Measurements from ENCODE around the gene SRP9. TPM values are rescaled to one million over a fixed set of nuclear protein-coding genes. Genes with fewer than 3 reads are reported as not detected.

The SRP9 gene
- total and polyA plus RNA-seq, 4 experiments from 2014 or later: 141 to 500 (median 220) TPM

- POLR2A ChIA-PET (ENCODE audit: partially characterized antibody): interaction anchor here (1.5 kb wide), 1 partner anchor 12 kb away, joined by 4 read pairs; the partner anchor contains the start of gene SRP9
- intact Hi-C loops (cut with micrococcal nuclease): no loop called here
- CTCF ChIA-PET (ENCODE audit: partially characterized antibody): no interaction called here
Observed at GRCh38 chr1:225765982-225766674, 11.5 kb upstream of the SRP9 start.

DNA sequence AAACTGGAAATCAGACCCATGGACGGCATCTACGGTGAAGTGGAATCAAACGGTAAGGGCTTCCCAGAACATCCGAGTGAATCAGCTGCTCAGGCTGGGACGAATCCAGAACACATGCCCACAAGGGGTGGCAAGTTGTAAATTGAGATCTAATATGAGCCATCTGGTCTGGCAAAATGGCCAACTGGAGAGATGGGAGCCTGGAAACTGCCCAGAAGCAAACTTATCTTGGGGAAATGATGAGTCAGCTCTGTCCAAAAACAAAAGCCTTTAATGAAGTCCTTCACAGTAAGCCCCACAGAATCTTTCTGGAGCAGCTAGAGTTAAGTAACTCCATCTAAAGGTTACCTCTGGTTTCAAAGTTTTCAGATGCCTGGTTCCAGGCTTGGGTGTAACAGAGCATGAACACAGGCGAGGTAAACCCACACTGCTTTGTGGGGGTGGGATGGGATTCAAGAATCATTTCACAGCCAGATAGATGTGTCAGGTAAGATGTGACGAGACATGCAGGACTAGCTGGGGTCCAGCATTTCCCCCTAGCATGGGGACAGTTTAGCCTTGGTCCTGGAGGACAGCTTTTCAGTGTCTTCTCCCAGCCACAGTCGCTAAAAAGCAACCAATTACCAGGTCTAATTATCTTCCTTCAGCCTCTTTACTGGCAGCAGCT is 10.5 kb upstream of the SRP9 start:
- POLR2A ChIA-PET (ENCODE audit: partially characterized antibody): interaction anchor here (0.6 kb wide), 1 partner anchor 340 kb away, joined by 3 read pairs; the partner anchor contains the start of gene LBR
- H3K9me3 Mint-ChIP-seq: no peaks in the 10 kb centered on the region

More at GRCh38 chr1:225765982-225766674, 11.5 kb upstream of the SRP9 start:
- no peaks in the 10 kb centered on the region for H3K36me3 Mint-ChIP-seq
- Histone ChIP-seq H3K4me1 (ENCODE audit: insufficient read depth, low read length) (no peaks in the 10 kb centered on the region), H3K36me3 (ENCODE audit: insufficient read depth, low read length) (no peaks in the 10 kb centered on the region), H3K4me3 (ENCODE audit: low read length in 2 of 2) (no peak overlapping the region), H3K27ac (ENCODE audit: low read depth, low read length) (no peak overlapping the region), H3K9me3 (ENCODE audit: control insufficient read depth in 1 of 2, low read length in 2 of 2) (no peaks in the 10 kb centered on the region), H3K27me3 (ENCODE audit: insufficient read depth, low read length) (no peaks in the 10 kb centered on the region)
- peaks cover 0 to 2% (median 0%) of the 10 kb centered on the region in 4 donors for H3K4me1 Mint-ChIP-seq
- no peaks in the 10 kb centered on the region for H3K9me3 Mint-ChIP-seq
- H3K27me3 Mint-ChIP-seq: peaks cover 7 to 16% of the 10 kb centered on the region in 2 donors
- no peak for DNase-seq
- H3K27ac Mint-ChIP-seq: no peak overlapping the region
- no peak overlapping the region for H3K4me3 Mint-ChIP-seq

DNA sequence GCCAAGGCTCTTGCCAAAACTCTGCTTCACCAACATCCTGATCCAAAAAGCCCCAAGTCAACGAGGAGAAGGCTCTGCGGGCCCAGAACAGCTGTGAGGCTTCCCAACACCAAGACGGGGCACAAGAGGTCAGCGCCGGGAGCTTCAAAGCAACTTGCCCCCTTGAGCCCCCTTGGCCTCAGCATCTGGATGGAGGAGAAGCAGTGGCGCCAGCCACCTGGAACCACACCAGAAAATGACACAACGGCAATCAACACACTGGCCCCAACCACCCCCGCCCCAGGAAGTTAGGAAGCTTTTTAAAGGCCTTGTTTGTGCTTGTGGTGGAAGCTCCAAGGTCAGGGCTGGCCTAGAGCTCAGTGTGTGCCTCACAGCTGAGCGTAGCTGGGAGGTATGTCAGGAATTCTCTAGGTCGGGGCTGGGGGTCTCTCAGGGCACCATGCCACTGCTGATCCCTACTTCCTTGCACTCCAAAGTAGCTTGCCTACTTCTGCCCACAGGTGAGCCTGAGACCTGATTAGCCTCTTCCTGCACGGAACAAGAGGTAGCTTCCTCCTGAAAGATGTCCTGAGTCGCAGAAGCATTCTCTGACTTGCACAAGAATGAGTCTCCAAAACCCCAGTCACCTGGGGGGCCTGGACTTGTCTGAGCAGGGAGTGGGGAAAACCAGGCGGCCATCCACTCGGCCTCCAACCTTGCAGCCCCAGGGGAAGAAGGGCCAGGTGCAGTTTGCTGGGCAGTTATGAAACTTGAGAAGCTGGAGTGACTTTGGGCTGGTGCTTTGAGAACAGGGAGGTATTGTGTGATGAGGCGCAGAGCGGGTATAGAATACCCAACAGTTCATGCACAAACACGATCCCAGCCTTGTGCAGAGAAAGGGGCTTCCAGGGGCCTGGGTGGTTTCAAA is 9.7 kb upstream of the SRP9 start:
- Histone ChIP-seq H3K9me3 (ENCODE audit: control insufficient read depth in 1 of 2, low read length in 2 of 2) (no peaks in the 10 kb centered on the region), H3K4me1 (ENCODE audit: insufficient read depth, low read length) (no peaks in the 10 kb centered on the region), H3K27ac (ENCODE audit: low read depth, low read length) (no peak overlapping the region), H3K36me3 (ENCODE audit: insufficient read depth, low read length) (no peaks in the 10 kb centered on the region), H3K4me3 (ENCODE audit: low read length in 2 of 2) (no peak overlapping the region), H3K27me3 (ENCODE audit: insufficient read depth, low read length) (no peaks in the 10 kb centered on the region)
- H3K9me3 Mint-ChIP-seq: no peaks in the 10 kb centered on the region
- ChIA-PET POLR2A (ENCODE audit: partially characterized antibody) (interaction anchor here (0.6 to 2.5 kb wide), 2 partner anchors 10 to 340 kb away, joined by 3 to 13 read pairs; partner anchors contain the start of genes LBR and SRP9), CTCF (ENCODE audit: partially characterized antibody) (interaction anchor here (1.2 kb wide), 1 partner anchor 9 kb away, joined by 3 read pairs; the partner anchor contains the start of gene SRP9)
- intact Hi-C loops (cut with micrococcal nuclease): no loop called here
- H3K36me3 Mint-ChIP-seq: no peaks in the 10 kb centered on the region
- no peak overlapping the region for H3K4me3 Mint-ChIP-seq
- H3K27me3 Mint-ChIP-seq: peaks cover 4 to 12% of the 10 kb centered on the region in 2 donors
- H3K4me1 Mint-ChIP-seq: peaks cover 0 to 2% (median 0%) of the 10 kb centered on the region in 4 donors
- DNase-seq: no peak
- peak overlapping the region in 1 of 7 donors; percentile 36 for H3K27ac Mint-ChIP-seq

More for the DNA sequence above, 10.5 kb upstream of the SRP9 start:
- Mint-ChIP-seq H3K4me3 (no peak overlapping the region), H3K27ac (no peak overlapping the region), H3K36me3 (no peaks in the 10 kb centered on the region), H3K27me3 (peaks cover 4 to 16% of the 10 kb centered on the region in 2 donors), H3K4me1 (peaks cover 0 to 2% (median 0%) of the 10 kb centered on the region in 4 donors)
- no peaks in the 10 kb centered on the region for H3K9me3 ChIP-seq (ENCODE audit: control insufficient read depth in 1 of 2, low read length in 2 of 2)
- no peak overlapping the region for H3K27ac ChIP-seq (ENCODE audit: low read depth, low read length)
- CTCF ChIA-PET (ENCODE audit: partially characterized antibody): interaction anchor here (0.6 to 1.2 kb wide), 2 partner anchors 10 to 13 kb away, joined by 3 read pairs; partner anchors contain the start of gene SRP9
- no peaks in the 10 kb centered on the region for H3K36me3 ChIP-seq (ENCODE audit: insufficient read depth, low read length)
- no peak overlapping the region for H3K4me3 ChIP-seq (ENCODE audit: low read length in 2 of 2)
- intact Hi-C loops (cut with micrococcal nuclease): no loop called here
- no peaks in the 10 kb centered on the region for H3K27me3 ChIP-seq (ENCODE audit: insufficient read depth, low read length)
- no peak for DNase-seq
- H3K4me1 ChIP-seq (ENCODE audit: insufficient read depth, low read length): no peaks in the 10 kb centered on the region

DNA sequence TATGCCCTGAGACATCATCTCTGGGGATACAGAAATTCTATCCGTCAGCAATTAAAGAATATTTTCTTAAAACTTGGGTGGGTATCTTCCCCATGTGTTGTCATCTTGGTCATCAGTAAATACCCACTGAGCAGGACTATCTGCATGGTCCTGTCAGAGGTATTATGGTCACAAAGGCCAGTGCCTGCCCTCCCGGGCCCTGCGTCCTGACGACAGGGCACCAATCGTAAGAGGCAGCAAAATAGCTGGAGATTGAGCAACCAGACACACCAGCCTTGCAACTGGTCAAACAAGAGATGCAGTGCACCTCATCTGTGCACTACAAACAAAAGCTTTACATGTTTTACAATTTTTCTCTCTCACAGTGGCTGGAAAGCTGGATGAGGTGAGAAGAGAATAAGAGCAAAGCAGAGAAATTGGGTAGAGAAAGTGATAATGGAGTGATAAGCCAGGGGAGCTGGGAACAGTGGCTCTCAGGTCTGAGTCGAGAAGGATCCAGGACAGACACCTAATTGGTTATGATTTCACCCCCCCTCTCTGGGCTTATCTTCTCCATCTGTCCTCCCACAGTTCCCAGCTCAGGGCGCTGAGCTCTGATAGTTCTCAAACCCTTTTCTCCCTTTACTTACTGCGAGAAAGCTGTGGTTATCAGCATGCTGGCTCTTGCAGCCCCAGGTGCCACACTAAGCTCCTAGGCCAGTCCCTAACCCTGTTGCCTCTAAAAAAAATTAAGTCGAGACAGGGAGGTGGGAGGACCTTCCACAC is 8.8 kb upstream of the SRP9 start:
- no peak for DNase-seq
- ChIA-PET POLR2A (ENCODE audit: partially characterized antibody) (interaction anchor here (2.5 kb wide), 1 partner anchor 9 kb away, joined by 13 read pairs; the partner anchor contains the start of gene SRP9), CTCF (ENCODE audit: partially characterized antibody) (interaction anchor here (1.6 kb wide), 1 partner anchor 9 kb away, joined by 9 read pairs; the partner anchor contains the start of gene SRP9)
- H3K9me3 Mint-ChIP-seq: no peaks in the 10 kb centered on the region
- H3K27me3 Mint-ChIP-seq: peaks cover 4 to 12% of the 10 kb centered on the region in 2 donors
- no peak overlapping the region for H3K4me3 ChIP-seq (ENCODE audit: low read length in 2 of 2)
- no peaks in the 10 kb centered on the region for H3K36me3 Mint-ChIP-seq
- H3K27ac Mint-ChIP-seq: no peak overlapping the region
- H3K9me3 ChIP-seq (ENCODE audit: control insufficient read depth in 1 of 2, low read length in 2 of 2): no peaks in the 10 kb centered on the region
- H3K36me3 ChIP-seq (ENCODE audit: insufficient read depth, low read length): no peaks in the 10 kb centered on the region
- peak overlapping the region in 1 of 8 donors; percentile 21 for H3K4me3 Mint-ChIP-seq
- no peak overlapping the region for H3K27ac ChIP-seq (ENCODE audit: low read depth, low read length)
- peaks cover 0 to 8% (median 0%) of the 10 kb centered on the region in 4 donors for H3K4me1 Mint-ChIP-seq
- no peaks in the 10 kb centered on the region for H3K4me1 ChIP-seq (ENCODE audit: insufficient read depth, low read length)
- no peaks in the 10 kb centered on the region for H3K27me3 ChIP-seq (ENCODE audit: insufficient read depth, low read length)
- intact Hi-C loops (cut with micrococcal nuclease): no loop called here

DNA sequence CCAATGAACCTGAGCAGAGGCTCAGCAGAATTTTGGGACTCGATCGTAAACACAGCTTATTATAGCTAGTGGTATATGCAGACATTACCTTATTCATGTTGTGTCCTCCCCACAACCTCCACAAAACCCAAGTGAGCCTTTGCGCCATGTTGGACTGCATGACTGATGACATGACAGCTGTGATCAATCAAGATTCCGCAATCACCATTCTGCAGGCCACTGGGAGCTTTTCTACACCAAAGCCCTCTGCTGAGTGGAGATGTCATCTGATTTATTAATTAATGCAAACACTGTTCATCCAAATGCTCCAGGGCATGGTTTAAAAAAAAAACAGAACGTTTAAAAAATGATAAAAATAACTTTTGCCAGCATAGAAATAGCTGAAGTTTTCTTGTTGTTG is 7.9 kb upstream of the SRP9 start:
- H3K4me3 Mint-ChIP-seq: no peak overlapping the region
- H3K4me1 Mint-ChIP-seq: peaks cover 0 to 11% (median 0%) of the 10 kb centered on the region in 4 donors
- ChIA-PET POLR2A (ENCODE audit: partially characterized antibody) (interaction anchor here (2.5 kb wide), 1 partner anchor 9 kb away, joined by 13 read pairs; the partner anchor contains the start of gene SRP9), CTCF (ENCODE audit: partially characterized antibody) (interaction anchor here (1.6 kb wide), 1 partner anchor 8 kb away, joined by 9 read pairs; the partner anchor contains the start of gene SRP9)
- H3K27ac ChIP-seq (ENCODE audit: low read depth, low read length): no peak overlapping the region
- H3K9me3 Mint-ChIP-seq: no peaks in the 10 kb centered on the region
- no peaks in the 10 kb centered on the region for H3K4me1 ChIP-seq (ENCODE audit: insufficient read depth, low read length)
- peaks cover 4 to 7% of the 10 kb centered on the region in 2 donors for H3K27me3 Mint-ChIP-seq
- no peaks in the 10 kb centered on the region for H3K36me3 ChIP-seq (ENCODE audit: insufficient read depth, low read length)
- DNase-seq: no peak
- no peak overlapping the region for H3K27ac Mint-ChIP-seq
- intact Hi-C loops (cut with micrococcal nuclease): no loop called here
- H3K27me3 ChIP-seq (ENCODE audit: insufficient read depth, low read length): no peaks in the 10 kb centered on the region
- no peak overlapping the region for H3K4me3 ChIP-seq (ENCODE audit: low read length in 2 of 2)
- no peaks in the 10 kb centered on the region for H3K36me3 Mint-ChIP-seq
- no peaks in the 10 kb centered on the region for H3K9me3 ChIP-seq (ENCODE audit: control insufficient read depth in 1 of 2, low read length in 2 of 2)

- H3K27me3 ChIP-seq (ENCODE audit: insufficient read depth, low read length): no peaks in the 10 kb centered on the region
- H3K36me3 Mint-ChIP-seq: peaks cover 0 to 3% of the 10 kb centered on the region in 2 donors
- POLR2A ChIA-PET (ENCODE audit: partially characterized antibody): no interaction called here
- H3K27ac Mint-ChIP-seq: no peak overlapping the region
- no peaks in the 10 kb centered on the region for H3K9me3 Mint-ChIP-seq
- no peak overlapping the region for H3K4me3 ChIP-seq (ENCODE audit: low read length in 2 of 2)
- intact Hi-C loops (cut with micrococcal nuclease): no loop called here
- peaks cover 4 to 7% of the 10 kb centered on the region in 2 donors for H3K27me3 Mint-ChIP-seq
- H3K4me1 ChIP-seq (ENCODE audit: insufficient read depth, low read length): no peaks in the 10 kb centered on the region
- peaks cover 0 to 11% (median 0%) of the 10 kb centered on the region in 4 donors for H3K4me1 Mint-ChIP-seq
- H3K36me3 ChIP-seq (ENCODE audit: insufficient read depth, low read length): no peaks in the 10 kb centered on the region
- no peak for DNase-seq
- H3K9me3 ChIP-seq (ENCODE audit: control insufficient read depth in 1 of 2, low read length in 2 of 2): no peaks in the 10 kb centered on the region
- CTCF ChIA-PET (ENCODE audit: partially characterized antibody): interaction anchor here (1.6 kb wide), 1 partner anchor 7 kb away, joined by 9 read pairs; the partner anchor contains the start of gene SRP9
- H3K4me3 Mint-ChIP-seq: no peak overlapping the region
- H3K27ac ChIP-seq (ENCODE audit: low read depth, low read length): no peak overlapping the region
Observed at GRCh38 chr1:225770561-225771248, 6.9 kb upstream of the SRP9 start.

Measured in CD4-positive, alpha-beta memory T cell (primary cell).